ENCODE results near the gene GPR89A.

Gene GPR89A

GRCh38 chr1:145719230-145720079, 111.7 kb downstream of the GPR89A start, which contains the start of gene CD160:
CD160 (plus strand) TSS chr1:145719499; CDS start chr1:145728328, 8,829 bp downstream.
- no peak for DNase-seq

Measured in NCI-H226 (cell line).